ENCODE data around the gene MARK2. TPM values are rescaled to one million over a fixed set of nuclear protein-coding genes. Genes with fewer than 3 reads are reported as not detected.

Gene MARK2
- total and polyA plus RNA-seq, 10 of the 15 experiments (the other 5 are each of a cell fraction or from before 2014, with no cell fraction given) = 0.19 to 29.5 (median 13.2) TPM

DNA sequence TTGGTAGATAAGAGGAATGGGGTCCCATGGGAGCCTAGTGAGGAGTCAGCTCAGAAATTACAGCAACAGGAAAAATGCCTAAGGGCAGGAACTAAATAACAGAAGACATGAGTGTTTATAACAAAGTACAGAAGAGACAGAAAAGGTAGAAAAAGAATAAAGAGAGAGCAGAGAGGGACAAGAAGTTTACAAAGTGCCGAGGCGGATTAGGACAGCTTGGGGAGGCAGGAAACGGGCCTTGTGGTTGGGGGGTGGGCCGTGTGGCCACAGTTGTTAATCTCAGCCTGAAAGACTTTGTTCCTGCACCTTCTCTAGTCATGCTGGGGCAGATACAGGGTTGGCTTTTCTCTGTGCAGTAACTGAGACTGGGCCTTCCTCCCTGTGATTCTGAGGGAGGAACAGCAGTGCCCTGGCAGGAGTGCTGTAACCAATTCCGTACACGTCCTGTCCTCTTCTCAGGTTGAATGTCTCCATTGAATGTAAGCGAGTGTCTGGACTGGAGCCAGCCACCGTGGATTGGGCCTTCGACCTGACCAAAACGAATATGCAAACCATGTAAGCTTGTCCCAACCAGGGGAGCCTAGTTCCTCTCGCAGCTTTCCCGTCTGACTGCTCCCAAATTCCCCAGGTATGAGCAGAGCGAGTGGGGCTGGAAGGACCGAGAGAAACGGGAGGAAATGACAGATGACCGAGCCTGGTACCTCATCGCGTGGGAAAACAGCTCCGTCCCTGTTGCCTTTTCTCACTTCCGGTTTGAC is 113.0 kb downstream of the MARK2 start:
- H3K4me3 ChIP-seq = peak overlapping the region; percentile 52; the same call in 1 of the 2 replicates
- peak; percentile 65 for DNase-seq (ENCODE audit: low read depth, low spot score)
- H3K79me2 ChIP-seq (ENCODE audit: control insufficient read depth, insufficient read depth, low read length) = peaks cover 2% of the 10 kb centered on the region; the same call in 1 of the 2 replicates
- peak overlapping the region; percentile 85 for H3K9ac ChIP-seq (ENCODE audit: control insufficient read depth, insufficient read depth, low read length)
- peaks cover 23% of the 10 kb centered on the region for H3K4me1 ChIP-seq (ENCODE audit: control insufficient read depth, insufficient read depth, low read length)
- no TSS peak for BruUV-seq (replicated peaks)
- WGBS (ENCODE audit: insufficient coverage, insufficient replicate concordance, low lambda C conversion rate, missing lambda C conversion rate) = 18% methylated on average over 20 of the region's 20 CpGs
- no peaks in the 10 kb centered on the region for H4K20me1 ChIP-seq (ENCODE audit: control insufficient read depth, insufficient read depth)
- in situ Hi-C loops (cut with MboI) = no loop called here
- RAD21 ChIA-PET (ENCODE audit: unreplicated experiment) = interaction anchor here (1.1 kb wide), 1 partner anchor 112 kb away, joined by 3 read pairs; no protein-coding TSS in a partner anchor
- CTCF ChIA-PET = interaction anchor here (1.0 to 12.7 kb wide), 8 partner anchors 9 to 200 kb away, joined by 3 to 271 read pairs (median 4); partner anchors contain the start of genes MARK2, NAA40 and ZFTA
- H3K27ac ChIP-seq (ENCODE audit: control insufficient read depth, insufficient read depth) = peak overlapping the region; percentile 88
- intact Hi-C loops (cut with micrococcal nuclease; ENCODE audit: unreplicated experiment) = loop anchor here (5.0 kb wide), 1 partner anchor 185 kb away; the partner anchor contains the start of gene ZFTA
- peak overlapping the region; percentile 67 for H2AFZ ChIP-seq (ENCODE audit: control insufficient read depth, low read depth, low read length)
- SMC1A ChIA-PET (ENCODE audit: uncharacterized antibody, unreplicated experiment) = interaction anchor here (1.1 to 11.4 kb wide), 8 partner anchors 9 to 115 kb away, joined by 3 to 234 read pairs (median 4); partner anchors contain the start of gene MARK2
- no peaks in the 10 kb centered on the region for H3K27me3 ChIP-seq (replicated peaks in 1 of 2; ENCODE audit: control insufficient read depth in 2 of 2, insufficient read depth in 2 of 2, low read length in 1 of 2)
- H3K4me2 ChIP-seq (ENCODE audit: control insufficient read depth, insufficient read depth) = peak overlapping the region; percentile 86
- peak; percentile 96 for FAIRE-seq
- ATAC-seq = peak; percentile 96
- peaks cover 21 to 29% of the 10 kb centered on the region in 2 experiments for H3K36me3 ChIP-seq (ENCODE audit: control insufficient read depth in 2 of 2, insufficient read depth in 2 of 2, low read length in 1 of 2)
- H3K9me3 ChIP-seq (replicated peaks; ENCODE audit: control insufficient read depth, insufficient read depth, low read length) = no peaks in the 10 kb centered on the region
- POLR2A ChIA-PET = interaction anchor here (0.5 to 1.5 kb wide), 6 partner anchors 9 to 112 kb away, joined by 3 to 6 read pairs (median 4); no protein-coding TSS in a partner anchor
- TF ChIP-seq ZNF687 (IDR thresholded peaks at IDR 0.05) (no peak), POLR2AphosphoS5 (IDR thresholded peaks at IDR 0.05; ENCODE audit: low read length) (peak; percentile 68), ATF7 (IDR thresholded peaks at IDR 0.05; ENCODE audit: low read depth) (no peak), WRNIP1 (IDR thresholded peaks at IDR 0.05; ENCODE audit: borderline replicate concordance, low read depth, low read length) (0 out of 2 replicates have a peak, but pooled peaks have one; percentile 36), HDAC2 (IDR thresholded peaks at IDR 0.05) (no peak), LARP7 (IDR thresholded peaks at IDR 0.05) (no peak), HCFC1 (IDR thresholded peaks at IDR 0.05; ENCODE audit: low read length) (no peak), HDAC6 (IDR thresholded peaks at IDR 0.05; ENCODE audit: unreplicated experiment) (no peak), STAT1 (conservative IDR thresholded peaks at IDR 0.05) (no peak), HDGF (IDR thresholded peaks at IDR 0.05) (0 out of 2 replicates have a peak, but pooled peaks have one; percentile 12), YY1 (IDR thresholded peaks at IDR 0.05; ENCODE audit: low read depth, low read length) (peak; percentile 7; the same call in 1 of the 2 replicates), PML (IDR thresholded peaks at IDR 0.05; ENCODE audit: low read length) (no peak), MYC (IDR thresholded peaks at IDR 0.05; ENCODE audit: insufficient read depth, insufficient read length, insufficient replicate concordance, low read length, severe bottlenecking) (no peak)
- TF ChIP-seq, protein P1, sequence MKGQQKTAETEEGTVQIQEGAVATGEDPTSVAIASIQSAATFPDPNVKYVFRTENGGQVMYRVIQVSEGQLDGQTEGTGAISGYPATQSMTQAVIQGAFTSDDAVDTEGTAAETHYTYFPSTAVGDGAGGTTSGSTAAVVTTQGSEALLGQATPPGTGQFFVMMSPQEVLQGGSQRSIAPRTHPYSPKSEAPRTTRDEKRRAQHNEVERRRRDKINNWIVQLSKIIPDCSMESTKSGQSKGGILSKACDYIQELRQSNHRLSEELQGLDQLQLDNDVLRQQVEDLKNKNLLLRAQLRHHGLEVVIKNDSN (IDR thresholded peaks at IDR 0.05; ENCODE audit: borderline replicate concordance, extremely low read length, insufficient read depth, low read depth, low read length) = no peak
- TF ChIP-seq, protein P2, sequence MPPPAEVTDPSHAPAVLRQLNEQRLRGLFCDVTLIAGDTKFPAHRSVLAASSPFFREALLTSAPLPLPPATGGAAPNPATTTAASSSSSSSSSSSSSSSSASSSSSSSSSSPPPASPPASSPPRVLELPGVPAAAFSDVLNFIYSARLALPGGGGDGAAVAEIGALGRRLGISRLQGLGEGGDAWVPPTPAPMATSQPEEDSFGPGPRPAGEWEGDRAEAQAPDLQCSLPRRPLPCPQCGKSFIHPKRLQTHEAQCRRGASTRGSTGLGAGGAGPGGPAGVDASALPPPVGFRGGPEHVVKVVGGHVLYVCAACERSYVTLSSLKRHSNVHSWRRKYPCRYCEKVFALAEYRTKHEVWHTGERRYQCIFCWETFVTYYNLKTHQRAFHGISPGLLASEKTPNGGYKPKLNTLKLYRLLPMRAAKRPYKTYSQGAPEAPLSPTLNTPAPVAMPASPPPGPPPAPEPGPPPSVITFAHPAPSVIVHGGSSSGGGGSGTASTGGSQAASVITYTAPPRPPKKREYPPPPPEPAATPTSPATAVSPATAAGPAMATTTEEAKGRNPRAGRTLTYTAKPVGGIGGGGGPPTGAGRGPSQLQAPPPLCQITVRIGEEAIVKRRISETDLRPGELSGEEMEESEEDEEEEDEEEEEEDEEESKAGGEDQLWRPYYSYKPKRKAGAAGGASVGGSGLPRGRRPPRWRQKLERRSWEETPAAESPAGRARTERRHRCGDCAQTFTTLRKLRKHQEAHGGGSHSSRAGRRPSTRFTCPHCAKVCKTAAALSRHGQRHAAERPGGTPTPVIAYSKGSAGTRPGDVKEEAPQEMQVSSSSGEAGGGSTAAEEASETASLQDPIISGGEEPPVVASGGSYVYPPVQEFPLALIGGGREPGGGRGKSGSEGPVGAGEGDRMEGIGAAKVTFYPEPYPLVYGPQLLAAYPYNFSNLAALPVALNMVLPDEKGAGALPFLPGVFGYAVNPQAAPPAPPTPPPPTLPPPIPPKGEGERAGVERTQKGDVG (CRISPR knock-in tag; IDR thresholded peaks at IDR 0.05) = no peak

All from GM12878 (cell line).